PC-3 (cell line): ENCODE measurements around the gene IRF5. TPM values are rescaled to one million over a fixed set of nuclear protein-coding genes. Genes with fewer than 3 reads are reported as not detected.

Experiments
- ATAC-seq: fragments of 200-7000 bp; cut with Tn5 transposase; 2 replicates; pipeline ENCODE4 v1.9.1; 2020; ENCODE audit warnings: mild to moderate bottlenecking, moderate library complexity
- BruUV-seq: library from RNA; stranded (reverse); fragments of 400-500 nt; replicated peaks from 2 replicates; lab custom pipeline; 2021; lab: Mats Ljungman, UMichigan
- CTCF ChIA-PET: fragments of 300-600 bp; sonication (Branson Sonifier 250); formaldehyde crosslinking; loops from one replicate; lab custom pipeline; 2022; ENCODE audit warnings: antibody characterized with exemption; lab: Charles Lee
- POLR2A ChIA-PET: fragments of 300-600 bp; sonication (Branson Sonifier 250); formaldehyde crosslinking; loops from one replicate; lab custom pipeline; 2022; ENCODE audit warnings: antibody characterized with exemption; ENCODE audit not compliant: unreplicated experiment; lab: Charles Lee
- DNase-seq: peaks from one replicate; pipeline ENCODE4 v3.0.0-alpha.2; 2015
- H2AFZ ChIP-seq: fragments of 300-600 bp; sonication (generic); 2 replicates; pipeline ENCODE4 v1.6.0; 2016; ENCODE audit warnings: antibody characterized with exemption, low read length
- H3F3A ChIP-seq: fragments of 300-600 bp; sonication (generic); one replicate; pipeline ENCODE4 v1.6.0; 2017; ENCODE audit warnings: antibody characterized with exemption, low read length, control low read depth, mild to moderate bottlenecking; ENCODE audit not compliant: unreplicated experiment
- H3K27ac ChIP-seq: fragments of 300-600 bp; sonication (generic); 2 replicates; pipeline ENCODE4 v1.5.1; 2016; ENCODE audit warnings: mild to moderate bottlenecking, low read length
- H3K27me3 ChIP-seq: fragments of 300-600 bp; sonication (generic); 2 replicates; pipeline ENCODE4 v1.6.1; 2016; ENCODE audit warnings: low read length, mixed read lengths
- H3K36me3 ChIP-seq: fragments of 300-600 bp; sonication (generic); 2 replicates; pipeline ENCODE4 v1.6.1; 2016; ENCODE audit warnings: low read depth, mixed run types, low read length, mixed read lengths
- H3K4me1 ChIP-seq: fragments of 300-600 bp; sonication (generic); 2 replicates; pipeline ENCODE4 v1.5.1; 2016; ENCODE audit warnings: low read length; ENCODE audit not compliant: insufficient read depth
- H3K4me2 ChIP-seq: fragments of 300-600 bp; sonication (generic); 2 replicates; pipeline ENCODE4 v1.6.0; 2016; ENCODE audit warnings: low read length
- H3K4me3 ChIP-seq: fragments of 300-600 bp; sonication (generic); 2 replicates; pipeline ENCODE4 v1.5.1; 2016; ENCODE audit warnings: mild to moderate bottlenecking, low read length, mixed read lengths
- H3K79me2 ChIP-seq: fragments of 300-600 bp; sonication (generic); 2 replicates; pipeline ENCODE4 v1.6.1; 2017; ENCODE audit warnings: low read length, mixed read lengths
- H3K9ac ChIP-seq: fragments of 300-600 bp; sonication (generic); 2 replicates; pipeline ENCODE4 v1.6.0; 2016; ENCODE audit warnings: mild to moderate bottlenecking, low read length
- H3K9me2 ChIP-seq: fragments of 300-600 bp; sonication (generic); replicated peaks from 2 replicates; pipeline ENCODE4 v1.6.1; 2016; ENCODE audit warnings: mixed run types, low read length, mixed read lengths
- H3K9me3 ChIP-seq: fragments of 300-600 bp; sonication (generic); 2 replicates; pipeline ENCODE4 v1.6.1; 2016; ENCODE audit warnings: low read length, mixed read lengths
- H4K20me1 ChIP-seq: fragments of 300-600 bp; sonication (generic); 2 replicates; pipeline ENCODE4 v1.6.1; 2016; ENCODE audit warnings: low read length, mixed read lengths
- CTCF ChIP-seq: fragments of 300-600 bp; sonication (generic); conservative IDR thresholded peaks from 2 replicates; pipeline ENCODE4 v1.5.1; 2017; ENCODE audit warnings: antibody characterized with exemption, low read depth, mild to moderate bottlenecking, low read length
- EZH2 ChIP-seq: fragments of 300-600 bp; sonication (generic); IDR thresholded peaks from one replicate; pipeline ENCODE4 v1.6.1; 2017; ENCODE audit warnings: antibody characterized with exemption, mild to moderate bottlenecking, low read length; ENCODE audit not compliant: unreplicated experiment
- EZH2phosphoT487 ChIP-seq: fragments of 300-600 bp; sonication (generic); IDR thresholded peaks from 2 replicates; pipeline ENCODE4 v1.6.1; 2018; ENCODE audit warnings: mild to moderate bottlenecking, antibody characterized with exemption, low read length, borderline replicate concordance
- intact Hi-C: fragments of 100-400 bp; cut with micrococcal nuclease; formaldehyde crosslinking; loops from 2 replicates; pipeline ENCODE4 v1.9.0; 2023
- total RNA-seq: library from RNA; depleted of rRNA; stranded (reverse); fragments of >200 nt; gene quantifications from 2 replicates; pipeline ENCODE4 v1.2.3, GENCODE V29; 2014

Gene IRF5
- total RNA-seq, 1 experiment from 2014 or later: 15.3 TPM

- no peaks in the 10 kb centered on the region for H3K9me2 ChIP-seq
- DNase-seq: peak; percentile 56
- intact Hi-C loops: no loop called here
Measured at GRCh38 chr7:128891110-128891941, 46.4 kb upstream of the IRF5 start.

GRCh38 chr7:128891942-128892269 is 45.8 kb upstream of the IRF5 start:
- no TSS peak for BruUV-seq
- Histone ChIP-seq H4K20me1 (no peaks in the 10 kb centered on the region), H3K79me2 (no peaks in the 10 kb centered on the region), H3K9ac (no peak overlapping the region), H3K9me2 (no peaks in the 10 kb centered on the region), H3K27ac (no peak overlapping the region), H2AFZ (no peak overlapping the region), H3K9me3 (no peaks in the 10 kb centered on the region), H3K36me3 (no peaks in the 10 kb centered on the region), H3K4me1 (peaks cover 35% of the 10 kb centered on the region), H3K27me3 (no peaks in the 10 kb centered on the region), H3F3A (no peaks in the 10 kb centered on the region), H3K4me3 (peak overlapping the region; percentile 73; the same call in 1 of the 2 replicates), H3K4me2 (peak overlapping the region; percentile 84)
- no peak for ATAC-seq
- no peak for DNase-seq
- TF ChIP-seq CTCF (no peak), EZH2 (no peak), EZH2phosphoT487 (no peak)
- ChIA-PET CTCF (no interaction called here), POLR2A (no interaction called here)
- intact Hi-C loops: no loop called here

More at GRCh38 chr7:128891110-128891941, 46.4 kb upstream of the IRF5 start:
- Histone ChIP-seq H3F3A (no peaks in the 10 kb centered on the region), H3K4me2 (peak overlapping the region; percentile 84), H3K27ac (peak overlapping the region; percentile 13; the same call in 1 of the 2 replicates), H3K79me2 (no peaks in the 10 kb centered on the region), H4K20me1 (no peaks in the 10 kb centered on the region), H3K9me3 (no peaks in the 10 kb centered on the region), H3K36me3 (no peaks in the 10 kb centered on the region), H3K4me3 (peak overlapping the region; percentile 73), H3K9ac (peak overlapping the region; percentile 72), H2AFZ (peak overlapping the region; percentile 80), H3K27me3 (no peaks in the 10 kb centered on the region), H3K4me1 (peaks cover 35% of the 10 kb centered on the region)
- TF ChIP-seq EZH2 (no peak), CTCF (no peak), EZH2phosphoT487 (no peak)
- ChIA-PET POLR2A (no interaction called here), CTCF (no interaction called here)
- BruUV-seq: no TSS peak
- ATAC-seq: peak; percentile 30
